Fibroblast of the aortic adventitia (primary cell): ENCODE measurements around the gene FBXO3. TPM values are rescaled to one million over a fixed set of nuclear protein-coding genes. Genes with fewer than 3 reads are reported as not detected.

Experiments
- DNase-seq: peaks from one replicate; pipeline ENCODE4 v3.0.0-alpha.2; 2010; ENCODE audit warnings: low read depth
- H3K4me3 ChIP-seq: 2 replicates; pipeline ENCODE4 v1.5.1; 2011; ENCODE audit warnings: low read depth, mild to moderate bottlenecking, control low read depth, low read length, moderate library complexity
- total RNA-seq: library from RNA; depleted of rRNA; stranded (reverse); fragments of >200 nt; gene quantifications from 2 replicates; pipeline ENCODE4 v1.2.3, GENCODE V29; 2012; ENCODE audit warnings: low replicate concordance
- TF ChIP-seq, protein P1 (sequence below): IDR thresholded peaks from 2 replicates; pipeline ENCODE4 v1.5.1; 2011; ENCODE audit warnings: mild to moderate bottlenecking, low read length, control low read depth, inconsistent platforms; ENCODE audit not compliant: insufficient read depth

FBXO3 gene
- total RNA-seq, 1 donor = 43.7 TPM

DNA sequence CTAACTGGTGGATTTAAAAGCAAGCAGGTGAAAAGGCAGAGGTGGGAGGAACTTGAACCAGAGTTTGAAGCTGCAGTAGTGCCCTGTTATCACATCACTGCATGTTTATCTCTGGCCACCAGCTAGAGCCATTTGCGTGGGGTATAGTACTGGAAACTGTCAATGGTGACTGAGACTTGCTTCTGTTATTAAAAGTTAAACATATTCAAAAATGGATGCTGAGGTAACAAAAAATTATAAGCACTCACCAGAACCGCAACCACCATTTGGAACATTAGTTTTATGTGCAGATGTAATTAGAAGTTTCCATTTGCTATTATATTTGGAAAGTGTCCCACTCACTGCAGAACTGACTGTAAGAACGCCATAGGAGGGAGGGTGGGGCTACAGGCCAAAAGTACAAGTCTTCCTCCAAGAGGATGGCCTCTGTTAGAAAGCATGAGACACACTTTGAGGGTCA is 36.9 kb downstream of the FBXO3 start:
- TF ChIP-seq, protein P1, sequence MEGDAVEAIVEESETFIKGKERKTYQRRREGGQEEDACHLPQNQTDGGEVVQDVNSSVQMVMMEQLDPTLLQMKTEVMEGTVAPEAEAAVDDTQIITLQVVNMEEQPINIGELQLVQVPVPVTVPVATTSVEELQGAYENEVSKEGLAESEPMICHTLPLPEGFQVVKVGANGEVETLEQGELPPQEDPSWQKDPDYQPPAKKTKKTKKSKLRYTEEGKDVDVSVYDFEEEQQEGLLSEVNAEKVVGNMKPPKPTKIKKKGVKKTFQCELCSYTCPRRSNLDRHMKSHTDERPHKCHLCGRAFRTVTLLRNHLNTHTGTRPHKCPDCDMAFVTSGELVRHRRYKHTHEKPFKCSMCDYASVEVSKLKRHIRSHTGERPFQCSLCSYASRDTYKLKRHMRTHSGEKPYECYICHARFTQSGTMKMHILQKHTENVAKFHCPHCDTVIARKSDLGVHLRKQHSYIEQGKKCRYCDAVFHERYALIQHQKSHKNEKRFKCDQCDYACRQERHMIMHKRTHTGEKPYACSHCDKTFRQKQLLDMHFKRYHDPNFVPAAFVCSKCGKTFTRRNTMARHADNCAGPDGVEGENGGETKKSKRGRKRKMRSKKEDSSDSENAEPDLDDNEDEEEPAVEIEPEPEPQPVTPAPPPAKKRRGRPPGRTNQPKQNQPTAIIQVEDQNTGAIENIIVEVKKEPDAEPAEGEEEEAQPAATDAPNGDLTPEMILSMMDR = no peak
- DNase-seq = no peak
- H3K4me3 ChIP-seq = no peak overlapping the region

DNA sequence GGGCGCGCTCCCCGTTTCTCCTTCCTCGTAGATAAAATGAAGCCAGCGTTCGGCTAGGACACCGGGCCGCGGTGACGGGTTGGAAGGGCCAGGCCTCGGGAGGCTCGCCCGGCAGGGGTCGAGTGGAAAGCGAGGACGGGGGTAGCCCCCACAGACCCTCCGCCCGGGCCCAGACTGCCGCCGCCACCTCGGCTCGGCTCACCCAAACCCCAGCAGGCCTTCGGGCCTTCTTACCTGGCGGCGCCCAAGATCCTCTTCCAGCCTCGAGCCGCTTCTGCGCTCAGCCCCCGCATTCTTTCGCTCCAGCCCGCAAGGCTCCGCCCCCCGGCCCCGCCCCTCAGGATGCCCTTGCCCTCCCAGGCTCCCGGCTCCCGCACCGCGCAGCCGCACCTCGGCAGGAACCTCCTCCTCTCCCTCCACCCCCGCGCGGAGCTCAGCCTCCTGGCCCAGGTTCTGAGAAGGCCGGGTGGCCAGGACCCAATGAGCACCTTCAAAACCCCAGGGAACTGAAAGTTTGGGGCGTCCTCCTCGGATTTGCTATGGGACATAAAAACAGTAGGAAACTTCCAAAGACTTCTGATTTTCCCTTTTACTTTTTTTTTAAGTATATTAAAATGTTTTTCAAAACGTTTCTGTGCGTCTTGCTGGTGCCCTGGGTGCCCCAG is 38.0 kb downstream of the FBXO3 start, which contains the start of gene CD59:
TSS of gene CD59 (minus strand) at position 276 of the 665 bp plus-strand sequence. CDS start 13,978 bp downstream, outside the sequence.
- peak within 1 kb of the TSS; percentile 69 for H3K4me3 ChIP-seq
- DNase-seq = peak; percentile 88
- TF ChIP-seq, protein P1 = no peak

DNA sequence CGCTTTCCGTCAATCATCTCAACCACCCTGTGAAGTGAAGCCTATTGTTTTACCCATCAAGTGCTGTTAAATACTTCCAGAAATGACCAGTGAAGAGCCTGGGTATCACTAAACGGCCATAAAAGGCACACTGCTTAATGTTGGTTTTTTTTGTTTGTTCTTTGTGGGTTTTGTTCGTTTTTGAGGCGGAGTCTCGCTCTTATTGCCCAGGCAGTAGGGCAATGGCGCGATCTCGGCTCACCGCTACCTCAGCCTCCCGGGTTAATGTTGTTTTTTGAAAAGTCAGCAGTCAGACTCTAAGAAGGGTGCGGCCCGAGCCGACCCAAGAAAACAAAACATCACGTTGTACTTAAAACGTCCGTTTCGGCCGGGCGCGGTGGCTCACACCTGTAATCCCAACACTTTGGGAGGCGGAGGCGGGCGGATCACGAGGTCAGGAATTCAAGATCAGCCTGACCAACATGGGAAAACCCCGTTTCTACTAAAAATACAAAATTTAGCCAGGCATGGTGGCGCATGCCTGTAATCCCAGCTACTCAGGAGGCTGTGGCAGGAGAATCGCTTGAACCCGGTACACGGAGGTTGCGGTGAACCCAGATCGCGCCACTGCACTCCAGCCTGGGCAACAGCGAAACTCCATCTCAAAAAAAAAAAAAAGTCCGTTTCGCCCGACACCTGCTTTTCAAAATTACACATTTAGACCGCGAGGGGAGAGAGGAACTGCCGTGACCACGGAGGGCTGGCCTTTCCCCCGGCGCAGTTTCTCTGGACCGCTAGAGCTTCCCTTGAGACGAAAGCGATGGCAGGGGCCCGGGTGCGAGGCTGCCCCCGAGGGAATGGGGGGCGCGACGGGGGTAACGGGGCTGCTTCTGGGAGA is 38.8 kb downstream of the FBXO3 start:
- TF ChIP-seq, protein P1 = peak; percentile 3
- no peak for DNase-seq
- H3K4me3 ChIP-seq = peak overlapping the region; percentile 69

DNA sequence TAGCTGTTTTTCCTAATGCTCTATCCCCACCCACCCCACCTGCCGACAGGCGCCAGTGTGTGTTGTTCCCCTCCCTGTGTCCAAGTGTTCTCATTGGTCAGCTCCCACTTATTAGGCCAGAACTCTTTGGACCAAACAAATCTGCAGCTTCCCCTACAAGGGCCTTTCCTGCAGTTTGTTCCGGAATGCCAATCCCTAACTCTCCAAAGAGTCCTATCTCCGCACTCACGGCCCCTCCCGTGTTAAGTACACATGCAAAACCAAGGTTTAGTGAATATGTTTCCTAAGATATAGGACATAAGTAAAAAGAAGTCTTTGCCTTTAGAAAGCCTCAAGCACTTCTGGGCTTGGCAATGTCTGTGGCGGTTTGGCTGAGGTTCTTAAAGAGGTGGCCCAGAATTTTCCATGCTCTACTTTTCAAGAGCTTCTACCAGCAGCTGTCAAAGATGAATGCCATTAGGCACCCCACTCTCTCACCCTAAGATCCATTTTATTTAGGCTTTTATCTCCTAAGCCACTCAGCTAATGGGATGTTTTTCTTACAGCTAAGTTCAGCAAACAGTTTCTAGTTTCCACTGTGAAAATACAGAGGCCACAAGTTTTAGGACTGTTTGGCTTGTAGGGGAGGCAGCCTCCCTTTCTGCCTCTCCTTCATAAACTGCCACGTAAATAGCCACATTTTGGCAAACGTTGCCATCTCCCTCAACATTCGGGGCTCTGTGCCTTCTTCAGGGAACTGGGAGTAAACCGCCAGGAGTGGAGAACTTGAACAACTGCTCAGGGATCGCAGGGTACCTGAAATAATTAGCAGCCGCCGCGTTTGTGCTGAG is 39.7 kb downstream of the FBXO3 start:
- peak overlapping the region; percentile 69 for H3K4me3 ChIP-seq
- peak; percentile 77 for DNase-seq
- TF ChIP-seq, protein P1 = no peak

DNA sequence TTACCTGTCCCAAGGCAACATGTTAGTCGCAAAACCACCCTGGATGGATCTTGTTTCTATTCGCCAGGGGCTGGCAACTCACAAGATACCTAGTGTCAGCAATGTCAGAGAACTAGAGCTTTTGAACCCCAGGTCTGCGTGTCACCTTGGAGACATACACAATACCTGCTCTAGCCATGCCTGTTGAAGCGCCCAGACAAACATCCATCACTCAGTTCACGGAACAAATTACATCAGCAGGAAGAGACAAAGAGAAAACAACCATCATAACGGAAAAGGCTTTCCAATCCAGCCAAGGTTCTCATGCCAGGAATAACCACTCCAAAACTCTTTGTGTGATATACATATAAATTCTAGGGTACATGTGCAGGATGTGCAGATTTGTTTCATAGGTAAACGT is 40.3 kb downstream of the FBXO3 start:
- TF ChIP-seq, protein P1 = no peak
- DNase-seq = no peak
- peak overlapping the region; percentile 69 for H3K4me3 ChIP-seq

DNA sequence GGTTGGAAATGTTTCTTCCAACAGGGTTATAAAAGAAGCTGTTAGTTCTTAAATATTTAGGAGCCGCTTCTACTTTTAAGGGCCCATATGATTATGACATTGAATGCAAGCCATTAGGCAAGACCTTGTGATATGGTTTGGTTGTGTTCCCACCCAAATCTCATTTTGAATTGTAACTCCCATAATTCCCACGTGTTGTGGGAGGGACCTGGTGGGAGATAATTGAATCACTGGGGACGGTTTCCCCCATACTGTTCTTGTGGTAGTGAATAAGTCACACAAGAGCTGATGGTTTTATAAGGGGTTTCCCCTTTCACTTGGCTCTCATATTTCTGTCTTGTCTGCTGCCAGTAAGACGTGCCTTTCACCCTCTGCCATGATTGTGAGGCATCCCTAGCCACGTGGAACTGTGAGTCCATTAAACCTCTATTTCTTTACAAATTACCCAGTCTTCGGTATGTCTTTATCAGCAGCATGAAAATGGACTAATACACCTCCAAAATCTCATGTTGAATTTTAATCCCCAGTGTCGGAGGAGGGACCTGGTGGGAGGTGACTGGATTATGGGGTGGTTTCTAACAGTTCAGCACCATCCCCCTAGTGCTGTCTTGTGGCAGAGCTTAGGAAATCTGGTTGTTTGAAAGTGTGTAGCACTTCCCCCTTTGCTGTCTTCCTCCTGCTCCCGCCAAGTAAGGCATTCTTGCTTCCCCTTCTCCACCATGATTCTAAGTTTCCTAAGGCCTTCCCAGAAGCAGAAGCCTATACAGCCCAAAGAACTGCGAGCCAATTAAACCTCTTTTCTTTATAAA is 42.4 kb downstream of the FBXO3 start:
- DNase-seq = no peak
- TF ChIP-seq, protein P1 = no peak
- H3K4me3 ChIP-seq = no peak overlapping the region
